ENCODE data around the gene TECPR2.
A peak's percentile ranks its signal among the peaks of the same experiment; 100 is the strongest.

TECPR2 gene

DNA sequence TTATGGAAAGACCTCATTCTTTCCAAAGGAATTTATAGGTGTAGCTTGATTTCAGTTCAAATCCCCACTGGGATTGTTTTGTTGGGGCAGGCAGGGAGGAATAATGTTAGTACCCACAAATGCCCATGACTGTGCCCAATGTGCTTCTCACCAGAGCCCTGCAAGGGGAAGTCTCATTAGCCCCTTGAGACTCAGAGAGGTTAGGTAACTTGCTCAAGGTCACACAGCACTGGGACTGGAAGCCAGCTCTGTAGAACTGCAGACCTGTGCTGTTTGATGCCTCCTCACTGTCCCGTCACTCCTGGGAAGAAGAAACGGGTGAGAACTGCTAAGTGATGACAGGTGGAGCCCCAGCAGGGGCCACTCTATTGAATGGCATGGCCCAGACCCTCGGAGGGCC lies 138.0 kb downstream of the TECPR2 start:
- Histone ChIP-seq H3K79me2 (ENCODE audit: control insufficient read depth, low read length) (no peaks in the 10 kb centered on the region), H3K27me3 (ENCODE audit: control insufficient read depth, low read length) (no peaks in the 10 kb centered on the region), H3K36me3 (ENCODE audit: control insufficient read depth, low read length) (peaks cover 8% of the 10 kb centered on the region; the same call in 1 of the 2 replicates), H3K9me2 (replicated peaks; ENCODE audit: control insufficient read depth, low read length) (no peaks in the 10 kb centered on the region), H3K4me1 (ENCODE audit: control insufficient read depth, low read length) (no peaks in the 10 kb centered on the region), H3K4me2 (ENCODE audit: low read length) (no peak overlapping the region), H4K20me1 (ENCODE audit: control insufficient read depth, insufficient read depth, low read depth, low read length) (no peaks in the 10 kb centered on the region), H3F3A (ENCODE audit: control insufficient read depth, insufficient read depth) (peaks cover 3% of the 10 kb centered on the region; the same call in 1 of the 2 replicates), H3K9me3 (ENCODE audit: control insufficient read depth, insufficient read depth, low read length) (no peaks in the 10 kb centered on the region), H3K27ac (ENCODE audit: low read depth, low read length) (no peak overlapping the region), H3K4me3 (ENCODE audit: low read length) (no peak overlapping the region)
- TF ChIP-seq EZH2phosphoT487 (IDR thresholded peaks at IDR 0.05; ENCODE audit: borderline replicate concordance, low read length): no peak
- TF ChIP-seq CTCF (IDR thresholded peaks at IDR 0.05; ENCODE audit: low read depth, low read length, poor library complexity, severe bottlenecking): no peak

DNA sequence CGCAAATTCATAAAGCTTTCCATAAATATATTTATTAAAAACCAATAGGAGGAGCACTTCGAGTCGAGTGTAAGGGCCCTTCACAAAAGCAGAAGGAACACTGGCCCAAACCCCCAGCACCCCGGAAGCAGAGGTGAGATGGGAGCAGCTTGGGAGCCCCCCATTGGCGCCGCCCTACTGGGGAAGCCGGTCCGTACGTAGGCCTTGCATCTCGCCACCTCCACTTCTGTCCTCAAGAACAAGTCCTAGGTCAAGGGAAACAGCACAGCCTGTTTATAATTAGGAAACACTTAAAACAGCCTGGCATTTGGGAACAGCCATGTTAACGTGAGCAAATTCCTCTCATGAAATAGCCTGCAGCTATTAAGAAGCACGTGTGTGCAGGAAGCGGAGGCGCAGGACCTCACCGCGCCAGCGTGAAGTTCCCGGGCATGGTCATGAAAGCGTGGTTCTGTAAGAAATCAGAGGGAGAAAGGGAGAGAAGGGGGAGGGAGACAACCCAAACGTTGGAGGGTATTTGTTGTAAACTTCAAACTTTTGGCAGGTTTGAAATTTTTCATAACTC lies 139.1 kb downstream of the TECPR2 start:
- no peak overlapping the region for H3K4me2 ChIP-seq (ENCODE audit: low read length)
- TF ChIP-seq EZH2phosphoT487 (IDR thresholded peaks at IDR 0.05; ENCODE audit: borderline replicate concordance, low read length): no peak
- peak; percentile 42 for TF ChIP-seq CTCF (IDR thresholded peaks at IDR 0.05; ENCODE audit: low read depth, low read length, poor library complexity, severe bottlenecking)
- H3K9me2 ChIP-seq (replicated peaks; ENCODE audit: control insufficient read depth, low read length): no peaks in the 10 kb centered on the region
- peaks cover 3% of the 10 kb centered on the region; the same call in 1 of the 2 replicates for H3F3A ChIP-seq (ENCODE audit: control insufficient read depth, insufficient read depth)
- no peak overlapping the region for H3K4me3 ChIP-seq (ENCODE audit: low read length)
- H4K20me1 ChIP-seq (ENCODE audit: control insufficient read depth, insufficient read depth, low read depth, low read length): no peaks in the 10 kb centered on the region
- no peak overlapping the region for H3K27ac ChIP-seq (ENCODE audit: low read depth, low read length)
- no peaks in the 10 kb centered on the region for H3K4me1 ChIP-seq (ENCODE audit: control insufficient read depth, low read length)
- peaks cover 8% of the 10 kb centered on the region; the same call in 1 of the 2 replicates for H3K36me3 ChIP-seq (ENCODE audit: control insufficient read depth, low read length)
- H3K79me2 ChIP-seq (ENCODE audit: control insufficient read depth, low read length): no peaks in the 10 kb centered on the region
- no peaks in the 10 kb centered on the region for H3K9me3 ChIP-seq (ENCODE audit: control insufficient read depth, insufficient read depth, low read length)
- no peaks in the 10 kb centered on the region for H3K27me3 ChIP-seq (ENCODE audit: control insufficient read depth, low read length)

DNA sequence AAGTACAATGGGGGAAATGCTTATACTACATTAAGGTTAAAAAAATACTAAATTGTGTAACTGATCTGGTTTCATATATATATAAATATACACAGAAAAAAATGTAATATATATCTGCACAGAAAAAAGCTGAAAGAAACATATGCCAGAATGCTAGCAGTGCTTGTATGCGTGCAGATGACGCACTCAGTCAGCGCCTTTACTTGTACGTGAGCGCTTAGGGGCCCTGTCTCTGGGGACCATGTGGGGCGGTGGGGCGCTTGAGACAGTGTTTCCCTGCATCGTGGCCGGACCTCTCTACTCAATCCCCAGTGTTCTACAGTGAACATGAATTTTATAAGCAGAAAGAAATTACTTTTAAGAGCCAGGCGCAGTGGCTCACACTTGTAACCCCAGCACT lies 139.8 kb downstream of the TECPR2 start:
- peaks cover 3% of the 10 kb centered on the region; the same call in 1 of the 2 replicates for H3F3A ChIP-seq (ENCODE audit: control insufficient read depth, insufficient read depth)
- H3K4me2 ChIP-seq (ENCODE audit: low read length): no peak overlapping the region
- H3K36me3 ChIP-seq (ENCODE audit: control insufficient read depth, low read length): peaks cover 8% of the 10 kb centered on the region; the same call in 1 of the 2 replicates
- no peak overlapping the region for H3K27ac ChIP-seq (ENCODE audit: low read depth, low read length)
- no peaks in the 10 kb centered on the region for H3K27me3 ChIP-seq (ENCODE audit: control insufficient read depth, low read length)
- no peaks in the 10 kb centered on the region for H3K9me3 ChIP-seq (ENCODE audit: control insufficient read depth, insufficient read depth, low read length)
- no peaks in the 10 kb centered on the region for H4K20me1 ChIP-seq (ENCODE audit: control insufficient read depth, insufficient read depth, low read depth, low read length)
- TF ChIP-seq EZH2phosphoT487 (IDR thresholded peaks at IDR 0.05; ENCODE audit: borderline replicate concordance, low read length) (no peak), CTCF (IDR thresholded peaks at IDR 0.05; ENCODE audit: low read depth, low read length, poor library complexity, severe bottlenecking) (no peak)
- H3K4me1 ChIP-seq (ENCODE audit: control insufficient read depth, low read length): no peaks in the 10 kb centered on the region
- H3K4me3 ChIP-seq (ENCODE audit: low read length): no peak overlapping the region
- no peaks in the 10 kb centered on the region for H3K79me2 ChIP-seq (ENCODE audit: control insufficient read depth, low read length)
- H3K9me2 ChIP-seq (replicated peaks; ENCODE audit: control insufficient read depth, low read length): no peaks in the 10 kb centered on the region

Measured in DOHH2 (cell line).